Inflammatory macrophage (primary cell): ENCODE data around the gene AMD1.
A peak's percentile ranks its signal among the peaks of the same experiment; 100 is the strongest.
"Not testable (repeated sequence)": the region's sequence is repeated elsewhere in the genome, so short reads cannot be mapped to it uniquely, and the experiment has no call there.

Experiments used
- DNase-seq, 2 donors: peaks; one replicate each; pipeline ENCODE4 v3.0.0-alpha.2; 2020 to 2022

The AMD1 gene

GRCh38 chr6:110877569-110877968 lies 3.0 kb downstream of the AMD1 start:
- DNase-seq: peak in 1 of 2 donors; percentile 14

- DNase-seq: peak; percentile 47 to 57
Observed at GRCh38 chr6:110878751-110879522, 4.4 kb downstream of the AMD1 start.

GRCh38 chr6:110880651-110881050 lies 6.1 kb downstream of the AMD1 start:
- no peak for DNase-seq

GRCh38 chr6:110881546-110882273 lies 7.1 kb downstream of the AMD1 start:
- no peak for DNase-seq

- DNase-seq: peak in 1 of 2 donors; percentile 41
Observed at GRCh38 chr6:110882274-110882619, 7.7 kb downstream of the AMD1 start.

- DNase-seq: no peak
Observed at GRCh38 chr6:110882824-110883554, 8.4 kb downstream of the AMD1 start.

GRCh38 chr6:110884321-110884720 lies 9.7 kb downstream of the AMD1 start:
- no peak for DNase-seq

- DNase-seq: no peak
Observed at GRCh38 chr6:110885526-110885925, 10.9 kb downstream of the AMD1 start.

GRCh38 chr6:110886555-110887167 lies 12.1 kb downstream of the AMD1 start:
- no peak for DNase-seq

- no peak for DNase-seq
Observed at GRCh38 chr6:110890288-110890687, 15.7 kb downstream of the AMD1 start.

- no peak for DNase-seq
Observed at GRCh38 chr6:110895907-110896608, 21.5 kb downstream of the AMD1 start.

- peak; percentile 40 to 74 for DNase-seq
Observed at GRCh38 chr6:110897433-110897832, 22.8 kb downstream of the AMD1 start.

- no peak for DNase-seq
Observed at GRCh38 chr6:110898111-110898510, 23.5 kb downstream of the AMD1 start.

- no peak for DNase-seq
Observed at GRCh38 chr6:110900028-110900598, 25.5 kb downstream of the AMD1 start.

- DNase-seq: not testable (repeated sequence)
Observed at GRCh38 chr6:110901601-110902000, 27.0 kb downstream of the AMD1 start.

- no peak for DNase-seq
Observed at GRCh38 chr6:110902091-110902490, 27.5 kb downstream of the AMD1 start.

GRCh38 chr6:110906273-110906672 lies 31.7 kb downstream of the AMD1 start:
- DNase-seq: not testable (repeated sequence)

GRCh38 chr6:110930781-110931180 lies 56.2 kb downstream of the AMD1 start:
- DNase-seq: no peak

- DNase-seq: peak in 1 of 2 donors; percentile 53
Observed at GRCh38 chr6:110933912-110934311, 59.3 kb downstream of the AMD1 start.

GRCh38 chr6:110934381-110934898 lies 59.9 kb downstream of the AMD1 start:
- peak; percentile 20 to 43 for DNase-seq

- DNase-seq: no peak
Observed at GRCh38 chr6:110935171-110935570, 60.6 kb downstream of the AMD1 start.

- peak; percentile 86 to 97 for DNase-seq
Observed at GRCh38 chr6:110938171-110938570, 63.6 kb downstream of the AMD1 start.
